HCT116 (cell line): Measurements from ENCODE around the gene KIFAP3. TPM values are rescaled to one million over a fixed set of nuclear protein-coding genes. Genes with fewer than 3 reads are reported as not detected.

Source experiments
- ATAC-seq: fragments of 200-7000 bp; cut with Tn5 transposase; 2 replicates; pipeline ENCODE4 v1.9.1; 2020; ENCODE audit warnings: mild to moderate bottlenecking, moderate library complexity
- BruUV-seq: library from RNA; stranded (reverse); fragments of 400-500 nt; replicated peaks from 2 replicates; lab custom pipeline; 2021; lab: Mats Ljungman, UMichigan
- CTCF ChIA-PET: fragments of 300-600 bp; sonication (Branson Sonifier 250); formaldehyde crosslinking; loops from one replicate; lab custom pipeline; 2021; ENCODE audit warnings: antibody characterized with exemption; lab: Charles Lee
- POLR2A ChIA-PET: fragments of 300-600, 350-600 bp; sonication (Branson Sonifier 250); formaldehyde crosslinking; loops from one replicate; lab custom pipeline; 2021; ENCODE audit warnings: antibody characterized with exemption; lab: Charles Lee
- RAD21 ChIA-PET, 2 experiments: fragments of 300-600 bp; sonication (Branson Sonifier 250); formaldehyde crosslinking; loops; one replicate each; lab custom pipeline; 2023; ENCODE audit warnings: low total read pairs in 2 of 2; ENCODE audit not compliant: uncharacterized antibody in 2 of 2, unreplicated experiment in 2 of 2, low non-redundant PET in 1 of 2; lab: Charles Lee
- DNase-seq: peaks from one replicate; pipeline ENCODE4 v3.0.0-alpha.2; 2010; ENCODE audit warnings: low read depth, low spot score
- H2AFZ ChIP-seq: fragments of 200-600 bp; shearing (Covaris generic), sonication (generic); 2 replicates; pipeline ENCODE4 v1.6.1; 2017; ENCODE audit warnings: low read depth, mixed run types, mixed read lengths, antibody characterized with exemption, low read length; ENCODE audit not compliant: poor library complexity, severe bottlenecking
- H3K27ac ChIP-seq: 2 replicates; pipeline ENCODE4 v1.5.1; 2012; ENCODE audit warnings: low read depth, low read length
- H3K27me3 ChIP-seq: fragments of 200-600 bp; sonication (generic); 2 replicates; pipeline ENCODE4 v1.6.1; 2016; ENCODE audit warnings: mixed run types, low read length, mixed read lengths; ENCODE audit not compliant: insufficient read depth
- H3K36me3 ChIP-seq, 2 experiments: fragments of 200-500 bp in 1 of 2; fragments of 200-600 bp in 1 of 2; sonication (Bioruptor generic) in 1 of 2; sonication (generic) in 1 of 2; 2 replicates each; pipeline versions ENCODE4 v1.5.1 to v1.6.1; 2014 to 2016; ENCODE audit warnings: low read length in 2 of 2, inconsistent platforms in 1 of 2, mixed read lengths in 1 of 2, mixed run types in 1 of 2; ENCODE audit not compliant: insufficient read depth in 2 of 2, control insufficient read depth in 1 of 2
- H3K4me1 ChIP-seq, 2 experiments: fragments of 200-600 bp in 1 of 2; sonication (generic) in 1 of 2; 2 replicates each; pipeline versions ENCODE4 v1.5.1 to v1.6.1; 2012 to 2017; ENCODE audit warnings: low read length in 2 of 2, inconsistent platforms in 1 of 2, mild to moderate bottlenecking in 1 of 2, mixed read lengths in 1 of 2, mixed run types in 1 of 2, moderate library complexity in 1 of 2; ENCODE audit not compliant: insufficient read depth in 2 of 2, control insufficient read depth in 1 of 2
- H3K4me2 ChIP-seq: fragments of 200-600 bp; sonication (generic); 2 replicates; pipeline ENCODE4 v1.6.1; 2017; ENCODE audit warnings: mixed run types, low read length, mixed read lengths
- H3K4me3 ChIP-seq, 2 experiments: fragments of 200-600 bp in 1 of 2; sonication (generic) in 1 of 2; replicated peaks in 1 of 2; 2 replicates each; pipeline ENCODE4 v1.5.1; 2011 to 2016; ENCODE audit warnings: low read length in 2 of 2, control low read depth in 1 of 2, low read depth in 1 of 2, mild to moderate bottlenecking in 1 of 2, mixed read lengths in 1 of 2, mixed run types in 1 of 2
- H3K79me2 ChIP-seq: fragments of 200-600 bp; sonication (generic); 2 replicates; pipeline ENCODE4 v1.6.1; 2017; ENCODE audit warnings: mild to moderate bottlenecking, mixed run types, low read length, moderate library complexity, mixed read lengths; ENCODE audit not compliant: insufficient read depth
- H3K9ac ChIP-seq: fragments of 200-600 bp; sonication (generic); 2 replicates; pipeline ENCODE4 v1.6.1; 2016; ENCODE audit warnings: low read length, mixed read lengths
- H3K9me2 ChIP-seq: fragments of 200-600 bp; sonication (generic), shearing (Covaris generic); 2 replicates; pipeline ENCODE4 v1.6.1; 2017; ENCODE audit warnings: mixed run types, mild to moderate bottlenecking, moderate library complexity; ENCODE audit not compliant: insufficient read depth
- H3K9me3 ChIP-seq, 2 experiments: fragments of 200-500 bp in 1 of 2; fragments of 200-600 bp in 1 of 2; sonication (Bioruptor generic) in 1 of 2; sonication (generic) in 1 of 2; 2 replicates each; pipeline ENCODE4 v1.6.1; 2014 to 2017; ENCODE audit warnings: low read length in 2 of 2, mixed read lengths in 2 of 2, inconsistent platforms in 1 of 2, low read depth in 1 of 2, mild to moderate bottlenecking in 1 of 2, mixed run types in 1 of 2, moderate library complexity in 1 of 2; ENCODE audit not compliant: control insufficient read depth in 1 of 2, insufficient read depth in 1 of 2
- H4K20me1 ChIP-seq: fragments of 200-600 bp; sonication (generic), shearing (Covaris generic); 2 replicates; pipeline ENCODE4 v1.6.1; 2017; ENCODE audit warnings: mixed run types, mild to moderate bottlenecking, moderate library complexity; ENCODE audit not compliant: insufficient read depth
- CBX3 ChIP-seq: IDR thresholded peaks from 2 replicates; pipeline ENCODE4 v1.6.1; 2012; ENCODE audit warnings: low read depth
- CEBPB ChIP-seq: IDR thresholded peaks from 2 replicates; pipeline ENCODE4 v1.6.1; 2012; ENCODE audit warnings: low read depth
- EGR1 ChIP-seq: IDR thresholded peaks from 2 replicates; pipeline ENCODE4 v1.6.1; 2012; ENCODE audit warnings: low read depth
- ELF1 ChIP-seq: IDR thresholded peaks from 2 replicates; pipeline ENCODE4 v1.6.1; 2012; ENCODE audit warnings: low read depth, borderline replicate concordance
- EZH2 ChIP-seq: fragments of 200-600 bp; sonication (generic); IDR thresholded peaks from 2 replicates; pipeline ENCODE4 v1.6.1; 2017; ENCODE audit warnings: antibody characterized with exemption, mixed run types
- EZH2phosphoT487 ChIP-seq: fragments of 200-600 bp; IDR thresholded peaks from 2 replicates; pipeline ENCODE4 v1.6.1; 2018; ENCODE audit warnings: antibody characterized with exemption, borderline replicate concordance
- FOSL1 ChIP-seq: IDR thresholded peaks from 2 replicates; pipeline ENCODE4 v1.6.1; 2012; ENCODE audit warnings: low read depth
- JUND ChIP-seq: IDR thresholded peaks from 2 replicates; pipeline ENCODE4 v1.6.1; 2012
- POLR2A ChIP-seq: IDR thresholded peaks from 2 replicates; pipeline ENCODE4 v1.7.0; 2011; ENCODE audit warnings: borderline replicate concordance; ENCODE audit not compliant: insufficient read depth, insufficient read length; ENCODE audit errors: extremely low read depth
- POLR2AphosphoS5 ChIP-seq: IDR thresholded peaks from 2 replicates; pipeline ENCODE4 v1.6.1; 2011; ENCODE audit warnings: mild to moderate bottlenecking, low read depth, low read length, moderate library complexity
- SIN3A ChIP-seq: IDR thresholded peaks from 2 replicates; pipeline ENCODE4 v1.6.1; 2012; ENCODE audit warnings: low read depth
- SP1 ChIP-seq: IDR thresholded peaks from 2 replicates; pipeline ENCODE4 v1.6.1; 2012; ENCODE audit warnings: low read depth
- SRF ChIP-seq: IDR thresholded peaks from 2 replicates; pipeline ENCODE4 v1.6.1; 2012; ENCODE audit warnings: low read depth
- TCF7L2 ChIP-seq: IDR thresholded peaks from 2 replicates; pipeline ENCODE4 v1.7.0; 2011; ENCODE audit warnings: borderline replicate concordance, inconsistent platforms; ENCODE audit not compliant: insufficient read depth, insufficient read length; ENCODE audit errors: extremely low read depth
- YY1 ChIP-seq: IDR thresholded peaks from 2 replicates; pipeline ENCODE4 v1.6.1; 2011; ENCODE audit warnings: low read length, low read depth, moderate library complexity, mild to moderate bottlenecking; ENCODE audit not compliant: insufficient replicate concordance; ENCODE audit errors: extremely low read depth
- ZFX ChIP-seq: fragments of 450-650 bp; IDR thresholded peaks from 2 replicates; pipeline ENCODE4 v1.6.1; 2017
- ZNF274 ChIP-seq: fragments of 200-500 bp; sonication (Bioruptor generic); IDR thresholded peaks from 2 replicates; pipeline ENCODE4 v1.6.1; 2014; ENCODE audit warnings: mild to moderate bottlenecking, low read depth, low read length, inconsistent platforms
- intact Hi-C: fragments of 100-400 bp; cut with micrococcal nuclease; formaldehyde crosslinking; loops from 2 replicates; pipeline ENCODE4 v1.10.0; 2022
- total RNA-seq: library from RNA; stranded (reverse); gene quantifications from one replicate; pipeline ENCODE4 v1.2.1, GENCODE V29; 2021; ENCODE audit not compliant: unreplicated experiment
- TF ChIP-seq, protein P1 (sequence below): IDR thresholded peaks from 2 replicates; pipeline ENCODE4 v1.6.1; 2011; ENCODE audit warnings: mild to moderate bottlenecking, low read length, moderate library complexity; ENCODE audit not compliant: insufficient replicate concordance; ENCODE audit errors: extremely low read depth
- TF ChIP-seq, protein P2 (sequence below): IDR thresholded peaks from 2 replicates; pipeline ENCODE4 v1.6.1; 2012

Gene KIFAP3
- total RNA-seq, 1 experiment from 2014 or later: 10.8 TPM

DNA sequence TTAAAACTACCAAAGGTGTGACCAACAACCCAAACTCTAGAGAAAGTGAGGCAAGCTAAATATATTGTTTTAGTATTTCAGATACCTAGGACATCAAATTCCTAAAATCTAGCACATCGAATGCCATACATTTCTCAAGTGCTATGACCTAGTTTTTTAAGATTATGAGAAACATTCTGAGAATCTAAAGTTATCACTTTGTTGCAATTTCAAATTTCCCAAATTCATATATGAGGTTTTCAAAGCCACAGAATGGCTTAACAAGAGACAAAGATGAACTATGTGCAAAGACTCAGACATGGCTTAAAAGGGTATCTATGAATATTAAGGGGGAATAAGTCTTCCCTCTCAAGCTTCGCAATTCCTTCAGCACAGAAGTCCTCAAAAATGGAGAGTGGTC, 187.6 kb downstream of the KIFAP3 start (continued):
- TF ChIP-seq ZNF274 (no peak), POLR2AphosphoS5 (no peak)

DNA sequence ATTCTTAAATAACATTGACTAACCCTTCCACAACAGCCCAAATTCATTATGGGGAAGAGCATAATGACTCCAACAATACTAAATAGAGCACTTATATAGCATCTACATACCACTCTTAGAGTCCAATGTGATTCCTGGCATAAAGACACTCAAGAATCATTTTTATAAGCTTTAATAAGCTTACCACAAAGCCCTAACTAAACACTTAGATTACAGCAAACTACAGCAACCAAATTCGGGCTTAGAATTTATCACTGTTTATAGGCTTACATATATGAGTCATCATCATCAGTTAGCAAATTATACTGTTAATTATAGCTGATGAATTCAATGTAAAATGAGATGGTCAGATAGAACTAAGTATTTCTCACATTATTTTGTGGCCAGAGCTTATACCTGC, 188.1 kb downstream of the KIFAP3 start:
- Histone ChIP-seq H3K4me1 (peaks cover 10 to 12% of the 10 kb centered on the region in 2 experiments), H3K4me3 (no peak overlapping the region), H3K9me2 (no peaks in the 10 kb centered on the region), H4K20me1 (no peaks in the 10 kb centered on the region), H3K9ac (no peak overlapping the region), H3K27me3 (no peaks in the 10 kb centered on the region), H3K79me2 (peaks cover 28% of the 10 kb centered on the region), H3K36me3 (peaks cover 6 to 12% of the 10 kb centered on the region in 2 experiments; a peak in 3 of 4 replicates), H3K27ac (no peak overlapping the region), H2AFZ (no peak overlapping the region), H3K4me2 (no peak overlapping the region), H3K9me3 (no peaks in the 10 kb centered on the region)
- DNase-seq (no peak), ATAC-seq (no peak)
- intact Hi-C loops: no loop called here
- ChIA-PET POLR2A (no interaction called here), RAD21 (no interaction called here), CTCF (no interaction called here)
- no TSS peak for BruUV-seq
- TF ChIP-seq ELF1 (no peak), ZFX (no peak), YY1 (no peak)

DNA sequence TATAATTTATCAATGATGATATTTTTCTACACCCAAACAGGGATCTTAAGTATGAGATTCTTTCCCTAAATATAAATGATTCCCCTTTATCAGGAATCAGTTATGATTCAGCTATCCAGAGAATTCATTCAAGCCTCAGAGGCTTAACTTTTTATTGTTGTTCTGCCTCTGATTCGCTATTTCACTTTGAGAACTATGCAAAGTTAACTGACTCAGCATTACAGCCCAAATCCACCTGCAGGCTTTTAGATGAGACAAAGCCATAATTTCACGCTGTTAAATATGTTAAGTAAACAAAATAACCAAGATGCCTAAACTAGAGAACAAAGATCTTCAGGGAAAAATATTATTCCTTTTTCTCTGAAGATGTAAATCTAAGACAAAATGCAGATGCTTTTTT, 189.3 kb downstream of the KIFAP3 start:
- no peak overlapping the region for H3K4me3 ChIP-seq
- ChIA-PET RAD21 (no interaction called here), POLR2A (interaction anchor here (0.7 kb wide), 1 partner anchor 9 kb away, joined by 3 read pairs; no protein-coding TSS in a partner anchor), CTCF (no interaction called here)
- intact Hi-C loops: no loop called here
- BruUV-seq: no TSS peak
- no peaks in the 10 kb centered on the region for H3K9me2 ChIP-seq
- H3K27me3 ChIP-seq: no peaks in the 10 kb centered on the region
- H4K20me1 ChIP-seq: no peaks in the 10 kb centered on the region
- H3K27ac ChIP-seq: no peak overlapping the region
- no peak overlapping the region for H3K9ac ChIP-seq
- peaks cover 0 to 5% of the 10 kb centered on the region in 2 experiments; a peak in 1 of 4 replicates for H3K4me1 ChIP-seq
- ATAC-seq: no peak
- H3K4me2 ChIP-seq: no peak overlapping the region
- H3K36me3 ChIP-seq: peaks cover 6 to 12% of the 10 kb centered on the region in 2 experiments; a peak in 3 of 4 replicates
- peaks cover 16% of the 10 kb centered on the region for H3K79me2 ChIP-seq
- no peak for TF ChIP-seq ZFX
- TF ChIP-seq YY1: no peak
- TF ChIP-seq ZNF274: no peak
- no peak for TF ChIP-seq EZH2phosphoT487
- TF ChIP-seq, protein P1, sequence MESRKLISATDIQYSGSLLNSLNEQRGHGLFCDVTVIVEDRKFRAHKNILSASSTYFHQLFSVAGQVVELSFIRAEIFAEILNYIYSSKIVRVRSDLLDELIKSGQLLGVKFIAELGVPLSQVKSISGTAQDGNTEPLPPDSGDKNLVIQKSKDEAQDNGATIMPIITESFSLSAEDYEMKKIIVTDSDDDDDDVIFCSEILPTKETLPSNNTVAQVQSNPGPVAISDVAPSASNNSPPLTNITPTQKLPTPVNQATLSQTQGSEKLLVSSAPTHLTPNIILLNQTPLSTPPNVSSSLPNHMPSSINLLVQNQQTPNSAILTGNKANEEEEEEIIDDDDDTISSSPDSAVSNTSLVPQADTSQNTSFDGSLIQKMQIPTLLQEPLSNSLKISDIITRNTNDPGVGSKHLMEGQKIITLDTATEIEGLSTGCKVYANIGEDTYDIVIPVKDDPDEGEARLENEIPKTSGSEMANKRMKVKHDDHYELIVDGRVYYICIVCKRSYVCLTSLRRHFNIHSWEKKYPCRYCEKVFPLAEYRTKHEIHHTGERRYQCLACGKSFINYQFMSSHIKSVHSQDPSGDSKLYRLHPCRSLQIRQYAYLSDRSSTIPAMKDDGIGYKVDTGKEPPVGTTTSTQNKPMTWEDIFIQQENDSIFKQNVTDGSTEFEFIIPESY: no peak
- no peak for TF ChIP-seq EZH2
- no peak for TF ChIP-seq JUND
- no peak for TF ChIP-seq SIN3A
- no peak for TF ChIP-seq CBX3
- TF ChIP-seq CEBPB: no peak
- no peak for TF ChIP-seq SP1
- TF ChIP-seq SRF: no peak
- no peak for TF ChIP-seq POLR2A
- TF ChIP-seq EGR1: no peak
- TF ChIP-seq FOSL1: no peak
- TF ChIP-seq TCF7L2: no peak
- TF ChIP-seq, protein P2, sequence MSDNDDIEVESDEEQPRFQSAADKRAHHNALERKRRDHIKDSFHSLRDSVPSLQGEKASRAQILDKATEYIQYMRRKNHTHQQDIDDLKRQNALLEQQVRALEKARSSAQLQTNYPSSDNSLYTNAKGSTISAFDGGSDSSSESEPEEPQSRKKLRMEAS: no peak
- DNase-seq: no peak
- H2AFZ ChIP-seq: no peak overlapping the region
- no peaks in the 10 kb centered on the region for H3K9me3 ChIP-seq
